ENCODE data around the gene BEND3. TPM values are rescaled to one million over a fixed set of nuclear protein-coding genes. Genes with fewer than 3 reads are reported as not detected.
"Not testable (repeated sequence)": the region's sequence is repeated elsewhere in the genome, so short reads cannot be mapped to it uniquely, and the experiment has no call there.

Gene BEND3
- 10.9 TPM for total RNA-seq (ENCODE audit: unreplicated experiment)
- long read RNA-seq, partial matches to known transcripts, result 0 of 1 reads
- long read RNA-seq, other reads (novel, unspliced or antisense), result 1 of 1 reads

- peak; percentile 62 for DNase-seq
- Mint-ChIP-seq H3K27me3 (ENCODE audit: unreplicated experiment) (peaks cover 23% of the 10 kb centered on the region), H3K36me3 (ENCODE audit: unreplicated experiment) (no peaks in the 10 kb centered on the region), H3K4me3 (ENCODE audit: unreplicated experiment) (peak within 1 kb of the TSS; percentile 93), H3K27ac (ENCODE audit: unreplicated experiment) (peak within 1 kb of the TSS; percentile 99), H3K4me1 (ENCODE audit: low read depth, unreplicated experiment) (peaks cover 15% of the 10 kb centered on the region), H3K9me3 (ENCODE audit: unreplicated experiment) (peaks cover 21% of the 10 kb centered on the region)
- TF ChIP-seq CTCF (IDR thresholded peaks at IDR 0.05; ENCODE audit: partially characterized antibody, unreplicated experiment), result no peak
Observed at GRCh38 chr6:107114926-107115694, at the start of gene BEND3. TSS of gene BEND3 (minus strand) at chr6:107115515. CDS start at chr6:107099285, 16,230 bp downstream.

GRCh38 chr6:107164299-107164698 is 49.0 kb upstream of the BEND3 start:
- not testable (repeated sequence) for H3K9me3 Mint-ChIP-seq (ENCODE audit: unreplicated experiment); H3K27ac Mint-ChIP-seq (ENCODE audit: unreplicated experiment); DNase-seq; H3K4me3 Mint-ChIP-seq (ENCODE audit: unreplicated experiment); H3K36me3 Mint-ChIP-seq (ENCODE audit: unreplicated experiment); H3K27me3 Mint-ChIP-seq (ENCODE audit: unreplicated experiment); H3K4me1 Mint-ChIP-seq (ENCODE audit: low read depth, unreplicated experiment)

DNA sequence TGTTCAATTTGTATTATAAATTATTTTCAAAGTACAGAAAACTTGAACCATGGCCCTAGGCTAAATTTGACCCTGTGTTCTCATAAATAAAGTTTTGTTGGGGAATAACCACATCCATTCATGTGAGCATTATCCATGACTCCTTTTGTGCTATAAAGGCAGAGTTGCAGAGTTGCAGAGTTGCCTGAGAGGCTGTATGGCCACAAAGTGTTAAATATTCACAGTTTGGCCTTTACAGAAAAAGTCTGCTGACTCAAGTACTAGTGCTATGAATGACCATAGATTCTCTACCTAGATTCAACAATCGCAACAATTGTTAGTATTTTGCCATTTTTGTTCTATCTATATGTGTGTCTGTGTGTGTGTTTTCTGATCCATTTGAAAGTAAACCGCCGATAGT is 46.2 kb upstream of the BEND3 start:
- H3K27ac Mint-ChIP-seq (ENCODE audit: unreplicated experiment), result no peak overlapping the region
- H3K4me1 Mint-ChIP-seq (ENCODE audit: low read depth, unreplicated experiment), result no peaks in the 10 kb centered on the region
- H3K36me3 Mint-ChIP-seq (ENCODE audit: unreplicated experiment), result no peaks in the 10 kb centered on the region
- no peaks in the 10 kb centered on the region for H3K27me3 Mint-ChIP-seq (ENCODE audit: unreplicated experiment)
- no peaks in the 10 kb centered on the region for H3K9me3 Mint-ChIP-seq (ENCODE audit: unreplicated experiment)
- no peak for DNase-seq
- no peak overlapping the region for H3K4me3 Mint-ChIP-seq (ENCODE audit: unreplicated experiment)
- TF ChIP-seq CTCF (IDR thresholded peaks at IDR 0.05; ENCODE audit: partially characterized antibody, unreplicated experiment), result no peak

- no peak for TF ChIP-seq CTCF (IDR thresholded peaks at IDR 0.05; ENCODE audit: partially characterized antibody, unreplicated experiment)
- DNase-seq, result no peak
- H3K36me3 Mint-ChIP-seq (ENCODE audit: unreplicated experiment), result no peaks in the 10 kb centered on the region
- H3K4me1 Mint-ChIP-seq (ENCODE audit: low read depth, unreplicated experiment), result peaks cover 12% of the 10 kb centered on the region
- H3K9me3 Mint-ChIP-seq (ENCODE audit: unreplicated experiment), result no peaks in the 10 kb centered on the region
- H3K4me3 Mint-ChIP-seq (ENCODE audit: unreplicated experiment), result no peak overlapping the region
- H3K27me3 Mint-ChIP-seq (ENCODE audit: unreplicated experiment), result no peaks in the 10 kb centered on the region
- no peak overlapping the region for H3K27ac Mint-ChIP-seq (ENCODE audit: unreplicated experiment)
Observed at GRCh38 chr6:107156617-107157016, 41.3 kb upstream of the BEND3 start.

DNA sequence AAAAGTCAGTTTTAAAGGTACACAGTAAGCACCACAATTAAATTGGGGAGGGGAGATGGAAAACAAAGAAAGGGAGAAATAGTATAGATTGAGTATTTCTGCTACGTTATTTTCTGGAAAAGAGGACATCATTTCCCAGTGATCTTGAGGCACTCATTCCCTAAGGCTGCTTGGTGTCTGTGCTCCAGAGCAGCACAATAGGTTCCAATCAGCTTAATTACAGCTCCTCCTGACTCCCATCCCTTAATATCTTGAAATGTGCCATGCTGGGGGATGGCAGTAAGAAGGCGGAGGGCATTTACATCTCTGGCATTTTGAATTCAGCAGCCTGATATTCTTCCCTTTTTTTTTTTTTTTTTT is 39.5 kb upstream of the BEND3 start:
- H3K36me3 Mint-ChIP-seq (ENCODE audit: unreplicated experiment), result no peaks in the 10 kb centered on the region
- no peak for DNase-seq
- no peak for TF ChIP-seq CTCF (IDR thresholded peaks at IDR 0.05; ENCODE audit: partially characterized antibody, unreplicated experiment)
- peak overlapping the region; percentile 91 for H3K27ac Mint-ChIP-seq (ENCODE audit: unreplicated experiment)
- peaks cover 14% of the 10 kb centered on the region for H3K4me1 Mint-ChIP-seq (ENCODE audit: low read depth, unreplicated experiment)
- no peaks in the 10 kb centered on the region for H3K27me3 Mint-ChIP-seq (ENCODE audit: unreplicated experiment)
- H3K4me3 Mint-ChIP-seq (ENCODE audit: unreplicated experiment), result peak overlapping the region; percentile 69
- no peaks in the 10 kb centered on the region for H3K9me3 Mint-ChIP-seq (ENCODE audit: unreplicated experiment)
